ENCODE measurements around the gene ZDHHC14.

Gene ZDHHC14

GRCh38 chr6:157487110-157487773 lies 106.3 kb downstream of the ZDHHC14 start:
- DNase-seq (ENCODE audit: low read depth, low spot score) = no peak
- ChIA-PET CTCF (no interaction called here), POLR2A (no interaction called here)
- no peak for TF ChIP-seq CTCF (IDR thresholded peaks at IDR 0.05; ENCODE audit: insufficient read depth, low read length, missing control alignments)
- H3K4me3 ChIP-seq (ENCODE audit: low read depth, low read length) = no peak overlapping the region

GRCh38 chr6:157488058-157488457 lies 107.1 kb downstream of the ZDHHC14 start:
- H3K4me3 ChIP-seq (ENCODE audit: low read depth, low read length) = no peak overlapping the region
- CTCF ChIA-PET = no interaction called here

GRCh38 chr6:157488716-157489118 lies 107.7 kb downstream of the ZDHHC14 start:
- CTCF ChIA-PET = no interaction called here
- TF ChIP-seq CTCF (IDR thresholded peaks at IDR 0.05; ENCODE audit: insufficient read depth, low read length, missing control alignments) = no peak

More at GRCh38 chr6:157488058-157488457, 107.1 kb downstream of the ZDHHC14 start:
- no peak for DNase-seq (ENCODE audit: low read depth, low spot score)
- POLR2A ChIA-PET = no interaction called here
- no peak for TF ChIP-seq CTCF (IDR thresholded peaks at IDR 0.05; ENCODE audit: insufficient read depth, low read length, missing control alignments)

GRCh38 chr6:157490611-157491269 lies 109.8 kb downstream of the ZDHHC14 start:
- ChIA-PET CTCF (no interaction called here), POLR2A (interaction anchor here (0.7 kb wide), 1 partner anchor 610 kb away, joined by 3 read pairs; no protein-coding TSS in a partner anchor)
- DNase-seq (ENCODE audit: low read depth, low spot score) = no peak
- no peak overlapping the region for H3K4me3 ChIP-seq (ENCODE audit: low read depth, low read length)
- no peak for TF ChIP-seq CTCF (IDR thresholded peaks at IDR 0.05; ENCODE audit: insufficient read depth, low read length, missing control alignments)

More at GRCh38 chr6:157488716-157489118, 107.7 kb downstream of the ZDHHC14 start:
- DNase-seq (ENCODE audit: low read depth, low spot score) = no peak
- POLR2A ChIA-PET = no interaction called here
- no peak overlapping the region for H3K4me3 ChIP-seq (ENCODE audit: low read depth, low read length)

GRCh38 chr6:157491571-157492232 lies 110.7 kb downstream of the ZDHHC14 start:
- POLR2A ChIA-PET = no interaction called here
- no peak overlapping the region for H3K4me3 ChIP-seq (ENCODE audit: low read depth, low read length)
- no peak for DNase-seq (ENCODE audit: low read depth, low spot score)
- CTCF ChIA-PET = no interaction called here
- TF ChIP-seq CTCF (IDR thresholded peaks at IDR 0.05; ENCODE audit: insufficient read depth, low read length, missing control alignments) = no peak

- no peak for TF ChIP-seq CTCF (IDR thresholded peaks at IDR 0.05; ENCODE audit: insufficient read depth, low read length, missing control alignments)
- no peak overlapping the region for H3K4me3 ChIP-seq (ENCODE audit: low read depth, low read length)
- POLR2A ChIA-PET = no interaction called here
- CTCF ChIA-PET = no interaction called here
- DNase-seq (ENCODE audit: low read depth, low spot score) = no peak
These were observed 111.3 kb downstream of the ZDHHC14 start for GRCh38 chr6:157492249-157492648.

Data from AG04449 (cell line).